GM11168 (cell line): ENCODE results near the gene VPS26B.
"Not testable (repeated sequence)": the region's sequence is repeated elsewhere in the genome, so short reads cannot be mapped to it uniquely, and the experiment has no call there.

Experiments
- in situ Hi-C: fragments of 300-500 bp; cut with MboI; formaldehyde crosslinking; loops from one replicate; pipeline ENCODE4 v1.12.0; 2022; ENCODE audit warnings: low sequenced_read_pairs; ENCODE audit not compliant: unreplicated experiment

The VPS26B gene

GRCh38 chr11:134254433-134255183 lies 30.1 kb downstream of the VPS26B start:
- in situ Hi-C loops, result no loop called here

- in situ Hi-C loops, result not testable (repeated sequence)
These were observed 30.7 kb downstream of the VPS26B start for GRCh38 chr11:134255184-134255561.

GRCh38 chr11:134257101-134257500 lies 32.6 kb downstream of the VPS26B start:
- in situ Hi-C loops, result no loop called here

- in situ Hi-C loops, result no loop called here
These were observed 34.1 kb downstream of the VPS26B start for GRCh38 chr11:134258577-134258976.

GRCh38 chr11:134260503-134260902 lies 36.0 kb downstream of the VPS26B start:
- in situ Hi-C loops, result no loop called here

GRCh38 chr11:134260983-134261382 lies 36.5 kb downstream of the VPS26B start:
- in situ Hi-C loops, result no loop called here

- in situ Hi-C loops, result no loop called here
These were observed 37.4 kb downstream of the VPS26B start for GRCh38 chr11:134261626-134262488.

- in situ Hi-C loops, result no loop called here
These were observed 40.7 kb downstream of the VPS26B start for GRCh38 chr11:134264966-134265764.

- in situ Hi-C loops, result no loop called here
These were observed 42.0 kb downstream of the VPS26B start for GRCh38 chr11:134266440-134266839.

- in situ Hi-C loops, result no loop called here
These were observed 42.4 kb downstream of the VPS26B start for GRCh38 chr11:134266841-134267251.

GRCh38 chr11:134267461-134267860 lies 43.0 kb downstream of the VPS26B start:
- in situ Hi-C loops, result no loop called here

- in situ Hi-C loops, result no loop called here
These were observed 43.5 kb downstream of the VPS26B start for GRCh38 chr11:134267966-134268365.

- in situ Hi-C loops, result no loop called here
These were observed 45.8 kb downstream of the VPS26B start for GRCh38 chr11:134270250-134270714.

GRCh38 chr11:134271978-134272377 lies 47.5 kb downstream of the VPS26B start:
- in situ Hi-C loops, result no loop called here

- in situ Hi-C loops, result no loop called here
These were observed 48.2 kb downstream of the VPS26B start for GRCh38 chr11:134272381-134273316.

GRCh38 chr11:134273317-134273712 lies 48.8 kb downstream of the VPS26B start:
- in situ Hi-C loops, result no loop called here

GRCh38 chr11:134275188-134275533 lies 50.7 kb downstream of the VPS26B start:
- in situ Hi-C loops, result no loop called here

GRCh38 chr11:134275534-134276395 lies 51.3 kb downstream of the VPS26B start, which contains the start of gene GLB1L3:
GLB1L3 (plus strand) TSS chr11:134276379; CDS start chr11:134276741, 362 bp downstream.
- in situ Hi-C loops, result no loop called here
